ENCODE results near the gene GLUL. TPM values are rescaled to one million over a fixed set of nuclear protein-coding genes. Genes with fewer than 3 reads are reported as not detected.

GLUL gene
- 7.0 and 9.1 TPM in 2 replicates for total RNA-seq (2014; rRNA removed; shearing (Covaris generic))

GRCh38 chr1:182391362-182392049, at the start of gene GLUL:
Gene GLUL (minus strand): TSS chr1:182391790. CDS start chr1:182388737, 3,053 bp downstream.

GRCh38 chr1:182400567-182400966, 9.0 kb upstream of the GLUL start, which contains the start of gene TEDDM1:
Gene TEDDM1 (minus strand): TSS chr1:182400667. CDS start chr1:182400485, 182 bp downstream.

Other genes starting within 250 kb of the GLUL start
- gene TEDDM1, start 8.9 kb upstream of the GLUL start, total RNA-seq (2014; rRNA removed; shearing (Covaris generic)), result not detected in 2 replicates
- gene RGSL1, start 58.4 kb upstream of the GLUL start, total RNA-seq (2014; rRNA removed; shearing (Covaris generic)), result not detected in 2 replicates
- gene RNASEL, start 197.5 kb upstream of the GLUL start, total RNA-seq (2014; rRNA removed; shearing (Covaris generic)), result 4.9 and 6.7 TPM in 2 replicates
- gene RGS16, start 212.6 kb upstream of the GLUL start, total RNA-seq (2014; rRNA removed; shearing (Covaris generic)), result 11.6 and 16.3 TPM in 2 replicates

All from A375 (cell line).